ENCODE results near the gene CD40.

Gene CD40

GRCh38 chr20:46159101-46159897 is 41.2 kb downstream of the CD40 start:
- H3K36me3 ChIP-seq (ENCODE audit: control insufficient read depth, insufficient read depth, low read length): no peaks in the 10 kb centered on the region
- no peak overlapping the region for H3K4me3 ChIP-seq (replicated peaks; ENCODE audit: low read depth, low read length)
- H3K27me3 ChIP-seq (replicated peaks; ENCODE audit: control insufficient read depth, insufficient read depth, low read length): peaks cover 3% of the 10 kb centered on the region
- no peak for DNase-seq (ENCODE audit: extremely low read depth, insufficient read length)
- TF ChIP-seq CTCF (IDR thresholded peaks at IDR 0.05; ENCODE audit: insufficient read depth, low read length, poor library complexity, severe bottlenecking): no peak

GRCh38 chr20:46160661-46161060 is 42.5 kb downstream of the CD40 start:
- Histone ChIP-seq H3K36me3 (ENCODE audit: control insufficient read depth, insufficient read depth, low read length) (no peaks in the 10 kb centered on the region), H3K4me3 (replicated peaks; ENCODE audit: low read depth, low read length) (no peak overlapping the region), H3K27me3 (replicated peaks; ENCODE audit: control insufficient read depth, insufficient read depth, low read length) (peaks cover 4% of the 10 kb centered on the region)
- no peak for TF ChIP-seq CTCF (IDR thresholded peaks at IDR 0.05; ENCODE audit: insufficient read depth, low read length, poor library complexity, severe bottlenecking)
- DNase-seq (ENCODE audit: extremely low read depth, insufficient read length): no peak

GRCh38 chr20:46161921-46162320 is 43.8 kb downstream of the CD40 start:
- no peak for DNase-seq (ENCODE audit: extremely low read depth, insufficient read length)
- H3K27me3 ChIP-seq (replicated peaks; ENCODE audit: control insufficient read depth, insufficient read depth, low read length): peaks cover 6% of the 10 kb centered on the region
- no peaks in the 10 kb centered on the region for H3K36me3 ChIP-seq (ENCODE audit: control insufficient read depth, insufficient read depth, low read length)
- no peak overlapping the region for H3K4me3 ChIP-seq (replicated peaks; ENCODE audit: low read depth, low read length)
- TF ChIP-seq CTCF (IDR thresholded peaks at IDR 0.05; ENCODE audit: insufficient read depth, low read length, poor library complexity, severe bottlenecking): no peak

GRCh38 chr20:46164254-46164653 is 46.1 kb downstream of the CD40 start:
- TF ChIP-seq CTCF (IDR thresholded peaks at IDR 0.05; ENCODE audit: insufficient read depth, low read length, poor library complexity, severe bottlenecking): no peak
- Histone ChIP-seq H3K36me3 (ENCODE audit: control insufficient read depth, insufficient read depth, low read length) (no peaks in the 10 kb centered on the region), H3K4me3 (replicated peaks; ENCODE audit: low read depth, low read length) (no peak overlapping the region), H3K27me3 (replicated peaks; ENCODE audit: control insufficient read depth, insufficient read depth, low read length) (peaks cover 6% of the 10 kb centered on the region)
- DNase-seq (ENCODE audit: extremely low read depth, insufficient read length): no peak

- no peak for TF ChIP-seq CTCF (IDR thresholded peaks at IDR 0.05; ENCODE audit: insufficient read depth, low read length, poor library complexity, severe bottlenecking)
- H3K27me3 ChIP-seq (replicated peaks; ENCODE audit: control insufficient read depth, insufficient read depth, low read length): peaks cover 7% of the 10 kb centered on the region; the same call in 1 of the 2 replicates
These were observed 49.0 kb downstream of the CD40 start for GRCh38 chr20:46167080-46167479.

More at GRCh38 chr20:46167080-46167479, 49.0 kb downstream of the CD40 start:
- Histone ChIP-seq H3K36me3 (ENCODE audit: control insufficient read depth, insufficient read depth, low read length) (no peaks in the 10 kb centered on the region), H3K4me3 (replicated peaks; ENCODE audit: low read depth, low read length) (no peak overlapping the region)
- no peak for DNase-seq (ENCODE audit: extremely low read depth, insufficient read length)
